K562 (cell line): ENCODE measurements around the gene SORCS1. TPM values are rescaled to one million over a fixed set of nuclear protein-coding genes. Genes with fewer than 3 reads are reported as not detected.

Experiments used
- ARNT ChIP-seq, 2 experiments: fragments of 450-650 bp; IDR thresholded peaks; 2 replicates each; pipeline ENCODE4 v1.6.1; 2016; ENCODE audit warnings: mild to moderate bottlenecking in 1 of 2
- CTBP1 ChIP-seq: fragments of 450-650 bp; IDR thresholded peaks from 2 replicates; pipeline ENCODE4 v1.6.1; 2016; ENCODE audit warnings: borderline replicate concordance
- EHMT2 ChIP-seq: fragments of 450-650 bp; IDR thresholded peaks from 2 replicates; pipeline ENCODE4 v1.6.1; 2018; ENCODE audit warnings: antibody characterized with exemption
- GTF2E2 ChIP-seq: fragments of 200-800 bp; sonication (Bioruptor generic); IDR thresholded peaks from 2 replicates; pipeline ENCODE4 v1.6.1; 2016; ENCODE audit warnings: missing genetic modification characterization, missing compliant biosample characterization
- MED1 ChIP-seq: sonication (generic); formaldehyde crosslinking; IDR thresholded peaks from 2 replicates; pipeline ENCODE4 v1.8.1; 2023; ENCODE audit warnings: missing genetic modification reagents, borderline replicate concordance
- PHTF2 ChIP-seq: fragments of 250-450 bp; sonication (Bioruptor Pico); IDR thresholded peaks from 2 replicates; pipeline ENCODE4 v1.5.0; 2021; ENCODE audit warnings: mild to moderate bottlenecking
- PRPF4 ChIP-seq: fragments of 200-400 bp; formaldehyde crosslinking; IDR thresholded peaks from one replicate; pipeline ENCODE4 v1.6.1; 2017; ENCODE audit warnings: low read length, low read depth, mild to moderate bottlenecking; ENCODE audit not compliant: insufficient read depth, poor library complexity, severe bottlenecking
- RB1 ChIP-seq: fragments of 450-650 bp; IDR thresholded peaks from 2 replicates; pipeline ENCODE4 v1.6.1; 2017; ENCODE audit warnings: low read depth, mild to moderate bottlenecking
- RBM39 ChIP-seq: fragments of 200-400 bp; formaldehyde crosslinking; optimal IDR thresholded peaks from 2 replicates; pipeline ENCODE3; 2018; ENCODE audit warnings: low read depth, low read length
- RUNX1 ChIP-seq: sonication (generic); IDR thresholded peaks from 2 replicates; pipeline ENCODE4 v1.6.1; 2016; ENCODE audit warnings: antibody characterized with exemption, low read depth
- SMAD3 ChIP-seq: fragments of 450-650 bp; formaldehyde crosslinking; conservative IDR thresholded peaks from 2 replicates; pipeline ENCODE4 v1.4.0; 2020; ENCODE audit warnings: mild to moderate bottlenecking
- SOX6 ChIP-seq: fragments of 450-650 bp; IDR thresholded peaks from 2 replicates; pipeline ENCODE4 v1.6.1; 2014; ENCODE audit warnings: mild to moderate bottlenecking
- TEAD2 ChIP-seq: fragments of 450-650 bp; IDR thresholded peaks from 2 replicates; pipeline ENCODE4 v1.6.1; 2016; ENCODE audit warnings: missing genetic modification characterization, control low read depth, missing compliant biosample characterization
- TEAD4 ChIP-seq, 2 experiments: sonication (generic) in 1 of 2; formaldehyde crosslinking in 1 of 2; IDR thresholded peaks; 2 replicates each; pipeline versions ENCODE4 v1.6.1 to v1.8.0; 2012 to 2022; ENCODE audit warnings: borderline replicate concordance in 1 of 2, inconsistent platforms in 1 of 2, low read length in 1 of 2, mild to moderate bottlenecking in 1 of 2, missing genetic modification reagents in 1 of 2
- VEZF1 ChIP-seq: fragments of 200-800 bp; sonication (Bioruptor generic); IDR thresholded peaks from 2 replicates; pipeline ENCODE4 v1.6.1; 2017; ENCODE audit warnings: missing genetic modification characterization, missing compliant biosample characterization
- ZBTB26 ChIP-seq: fragments of 450-650 bp; formaldehyde crosslinking; IDR thresholded peaks from 2 replicates; pipeline ENCODE4 v1.4.0; 2022; ENCODE audit warnings: missing genetic modification characterization
- ZFP30 ChIP-seq: fragments of 250-450 bp; sonication (Bioruptor Pico); IDR thresholded peaks from 2 replicates; pipeline ENCODE4 v1.8.0; 2022; ENCODE audit warnings: moderate library complexity, mild to moderate bottlenecking, inconsistent platforms, borderline replicate concordance
- ZFX ChIP-seq: sonication (generic); formaldehyde crosslinking; IDR thresholded peaks from 2 replicates; pipeline ENCODE4 v1.8.0; 2022; ENCODE audit warnings: mild to moderate bottlenecking, missing genetic modification reagents, moderate library complexity
- ZNF24 ChIP-seq: fragments of 450-650 bp; IDR thresholded peaks from 2 replicates; pipeline ENCODE4 v1.6.1; 2016
- ZNF449 ChIP-seq: fragments of 250-450 bp; sonication (Bioruptor Pico); IDR thresholded peaks from 2 replicates; pipeline ENCODE4 v1.8.0; 2022; ENCODE audit warnings: moderate library complexity, mild to moderate bottlenecking, inconsistent platforms
- ZNF75A ChIP-seq: fragments of 450-650 bp; formaldehyde crosslinking; IDR thresholded peaks from 2 replicates; pipeline ENCODE4 v1.4.0; 2020; ENCODE audit warnings: mild to moderate bottlenecking
- polyA plus RNA-seq, 8 experiments: library from polyadenylated mRNA; depleted of rRNA in 4 of 8; stranded (reverse) in 5 of 8; unstranded in 3 of 8; fragments of >200 nt; fragmentation: Nextera tagmentation in 2 of 8; fragmentation: Illumina TruSeq in 1 of 8; extraction: Ambion mirVana in 2 of 8; extraction: Trizol in 1 of 8; gene quantifications; 2 replicates each; pipeline versions ENCODE4 v1.2.1 to v1.2.3, GENCODE V29; 2011 to 2014; ENCODE audit warnings: inconsistent platforms in 1 of 8, missing spikeins in 1 of 8
- total RNA-seq, 7 experiments: library from RNA; depleted of rRNA in 6 of 7; stranded (reverse); fragments of >200 nt in 6 of 7; fragmentation: Illumina TruSeq in 2 of 7; extraction: Trizol in 2 of 7; gene quantifications; 2 replicates each; pipeline versions ENCODE4 v1.2.1 to v1.2.3, GENCODE V29; 2011 to 2021; ENCODE audit warnings: low replicate concordance in 1 of 7
- TF ChIP-seq, protein P1 (sequence below): sonication (generic); formaldehyde crosslinking; IDR thresholded peaks from 2 replicates; pipeline ENCODE4 v1.8.0; 2022; ENCODE audit warnings: mild to moderate bottlenecking, low read depth, missing genetic modification reagents
- TF ChIP-seq, protein P2 (sequence below): fragments of 450-650 bp; formaldehyde crosslinking; IDR thresholded peaks from 2 replicates; pipeline ENCODE4 v1.4.0; 2020; ENCODE audit warnings: mild to moderate bottlenecking, moderate library complexity

SORCS1 gene
- total and polyA plus RNA-seq, 9 of the 15 experiments (the other 6 are each of a cell fraction or from before 2014, with no cell fraction given), result 1.5 to 3.9 (median 2.7) TPM

- peak; percentile 91 for TF ChIP-seq TEAD4 (IDR thresholded peaks at IDR 0.05; ENCODE audit: low read length)
- no peak for TF ChIP-seq TEAD4 (CRISPR knock-in tag; IDR thresholded peaks at IDR 0.05; ENCODE audit: borderline replicate concordance)
- TF ChIP-seq SOX6, result peak; percentile 90
- no peak for TF ChIP-seq ZNF449 (CRISPR knock-in tag)
- no peak for TF ChIP-seq ZFP30 (CRISPR knock-in tag)
- TF ChIP-seq ZBTB26, result no peak
- TF ChIP-seq, protein P1, sequence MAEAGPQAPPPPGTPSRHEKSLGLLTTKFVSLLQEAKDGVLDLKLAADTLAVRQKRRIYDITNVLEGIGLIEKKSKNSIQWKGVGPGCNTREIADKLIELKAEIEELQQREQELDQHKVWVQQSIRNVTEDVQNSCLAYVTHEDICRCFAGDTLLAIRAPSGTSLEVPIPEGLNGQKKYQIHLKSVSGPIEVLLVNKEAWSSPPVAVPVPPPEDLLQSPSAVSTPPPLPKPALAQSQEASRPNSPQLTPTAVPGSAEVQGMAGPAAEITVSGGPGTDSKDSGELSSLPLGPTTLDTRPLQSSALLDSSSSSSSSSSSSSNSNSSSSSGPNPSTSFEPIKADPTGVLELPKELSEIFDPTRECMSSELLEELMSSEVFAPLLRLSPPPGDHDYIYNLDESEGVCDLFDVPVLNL, result no peak
- TF ChIP-seq MED1 (CRISPR knock-in tag), result no peak
- no peak for TF ChIP-seq TEAD2 (tag)
- no peak for TF ChIP-seq SMAD3 (CRISPR knock-in tag)
- TF ChIP-seq ZNF24, result peak; percentile 70
- TF ChIP-seq ARNT (IDR thresholded peaks at IDR 0.05), result 0 out of 4 replicates have a peak, but pooled peaks of 1 of the 2 experiments have one; percentile 45
- TF ChIP-seq ZNF75A (CRISPR knock-in tag), result no peak
- no peak for TF ChIP-seq PRPF4
- peak; percentile 89 for TF ChIP-seq CTBP1
- TF ChIP-seq, protein P2, sequence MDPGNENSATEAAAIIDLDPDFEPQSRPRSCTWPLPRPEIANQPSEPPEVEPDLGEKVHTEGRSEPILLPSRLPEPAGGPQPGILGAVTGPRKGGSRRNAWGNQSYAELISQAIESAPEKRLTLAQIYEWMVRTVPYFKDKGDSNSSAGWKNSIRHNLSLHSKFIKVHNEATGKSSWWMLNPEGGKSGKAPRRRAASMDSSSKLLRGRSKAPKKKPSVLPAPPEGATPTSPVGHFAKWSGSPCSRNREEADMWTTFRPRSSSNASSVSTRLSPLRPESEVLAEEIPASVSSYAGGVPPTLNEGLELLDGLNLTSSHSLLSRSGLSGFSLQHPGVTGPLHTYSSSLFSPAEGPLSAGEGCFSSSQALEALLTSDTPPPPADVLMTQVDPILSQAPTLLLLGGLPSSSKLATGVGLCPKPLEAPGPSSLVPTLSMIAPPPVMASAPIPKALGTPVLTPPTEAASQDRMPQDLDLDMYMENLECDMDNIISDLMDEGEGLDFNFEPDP (CRISPR knock-in tag), result no peak
- no peak for TF ChIP-seq RBM39
- TF ChIP-seq RUNX1, result no peak
- TF ChIP-seq RB1, result 0 out of 2 replicates have a peak, but pooled peaks have one; percentile 17
- peak; percentile 62; the same call in 1 of the 2 replicates for TF ChIP-seq EHMT2
- TF ChIP-seq GTF2E2 (tag), result no peak
- no peak for TF ChIP-seq ZFX
- 0 out of 2 replicates have a peak, but pooled peaks have one; percentile 18 for TF ChIP-seq VEZF1
- no peak for TF ChIP-seq PHTF2 (CRISPR knock-in tag)
Measured at GRCh38 chr10:107025676-107026075, 138.8 kb downstream of the SORCS1 start (continued).
